Measurements from ENCODE around the gene TSR3.

- TF ChIP-seq CTCF (IDR thresholded peaks at IDR 0.05) (no peak), ZFX (IDR thresholded peaks at IDR 0.05; ENCODE audit: borderline replicate concordance) (no peak)
Measured at GRCh38 chr16:1335211-1335971, 16.3 kb downstream of the TSR3 start.

Measured in 22Rv1 (cell line).